H1 (cell line): ENCODE data around the gene FUNDC2. TPM values are rescaled to one million over a fixed set of nuclear protein-coding genes. Genes with fewer than 3 reads are reported as not detected.
"Not testable (repeated sequence)": the region's sequence is repeated elsewhere in the genome, so short reads cannot be mapped to it uniquely, and the experiment has no call there.

Experiments used
- CTCF ChIA-PET: fragments of 300-600 bp; sonication (Branson Sonifier 250); formaldehyde crosslinking; loops from one replicate; lab custom pipeline; 2021; ENCODE audit not compliant: partially characterized antibody; lab: Charles Lee
- POLR2A ChIA-PET: fragments of 300-600 bp; sonication (Branson Sonifier 250); formaldehyde crosslinking; loops from one replicate; lab custom pipeline; 2021; ENCODE audit warnings: inconsistent platforms; ENCODE audit not compliant: partially characterized antibody; lab: Charles Lee
- DNase-seq, 2 experiments: peaks; one replicate each; pipeline versions ENCODE4 v3.0.0 to v3.0.0-alpha.2; 2010 to 2022; ENCODE audit warnings: low spot score in 2 of 2, low read depth in 1 of 2, mixed read lengths in 1 of 2
- FAIRE-seq: peaks from 2 replicates; lab custom pipeline; 2011; peaks lifted over from hg19 to GRCh38; lab: Jason Lieb, UNC
- H2AFZ ChIP-seq: 2 replicates; pipeline ENCODE4 v1.8.1; 2012; ENCODE audit warnings: low read length, inconsistent platforms
- H2AK5ac ChIP-seq: 2 replicates; pipeline ENCODE4 v1.6.1; 2013; ENCODE audit warnings: low read depth, low read length
- H2BK120ac ChIP-seq: replicated peaks from 2 replicates; pipeline ENCODE3; 2013; ENCODE audit warnings: low read depth, low read length, inconsistent platforms
- H2BK12ac ChIP-seq: 2 replicates; pipeline ENCODE4 v1.6.1; 2013; ENCODE audit warnings: low read depth, low read length
- H2BK15ac ChIP-seq: 2 replicates; pipeline ENCODE4 v1.6.1; 2013; ENCODE audit warnings: low read length
- H2BK20ac ChIP-seq: 2 replicates; pipeline ENCODE4 v1.6.1; 2013; ENCODE audit warnings: low read length
- H2BK5ac ChIP-seq: 2 replicates; pipeline ENCODE4 v1.6.1; 2013; ENCODE audit warnings: low read depth, low read length
- H3K14ac ChIP-seq: 2 replicates; pipeline ENCODE4 v1.6.1; 2013; ENCODE audit warnings: inconsistent platforms; ENCODE audit not compliant: insufficient read length
- H3K18ac ChIP-seq: 2 replicates; pipeline ENCODE4 v1.6.1; 2013; ENCODE audit warnings: low read length; ENCODE audit errors: extremely low read depth
- H3K23ac ChIP-seq: 2 replicates; pipeline ENCODE4 v1.6.1; 2013; ENCODE audit warnings: inconsistent platforms; ENCODE audit not compliant: insufficient read length
- H3K23me2 ChIP-seq: 2 replicates; pipeline ENCODE4 v1.6.1; 2013; ENCODE audit warnings: low read depth, low read length
- H3K27ac ChIP-seq: 2 replicates; pipeline ENCODE4 v1.6.1; 2011; ENCODE audit warnings: low read depth, low read length, inconsistent platforms
- H3K27me3 ChIP-seq, 4 experiments: replicated peaks in 1 of 4; 1 replicate in 1 of 4; 2 replicates in 3 of 4; pipeline versions ENCODE4 v1.6.1 to v1.8.1; 2011 to 2013; ENCODE audit warnings: low read length in 3 of 4, mild to moderate bottlenecking in 3 of 4, inconsistent platforms in 2 of 4, mixed read lengths in 2 of 4, moderate library complexity in 1 of 4; ENCODE audit not compliant: control insufficient read depth in 3 of 4, insufficient read depth in 3 of 4; ENCODE audit errors: extremely low read depth in 1 of 4
- H3K36me3 ChIP-seq, 4 experiments: 2 replicates each; pipeline versions ENCODE4 v1.6.1 to v1.8.1; 2011 to 2013; ENCODE audit warnings: mild to moderate bottlenecking in 4 of 4, low read length in 3 of 4, moderate library complexity in 2 of 4, control low read depth in 1 of 4, inconsistent platforms in 1 of 4; ENCODE audit not compliant: insufficient read depth in 4 of 4, control insufficient read depth in 2 of 4
- H3K4ac ChIP-seq: replicated peaks from 2 replicates; pipeline ENCODE3; 2013; ENCODE audit warnings: low read length, low read depth, mixed read lengths, inconsistent platforms; ENCODE audit not compliant: insufficient read length
- H3K4me1 ChIP-seq, 4 experiments: replicated peaks in 1 of 4; 1 replicate in 1 of 4; 2 replicates in 3 of 4; pipeline versions ENCODE4 v1.6.1 to v1.8.1; 2011 to 2013; ENCODE audit warnings: low read length in 3 of 4, inconsistent platforms in 2 of 4, mixed read lengths in 1 of 4; ENCODE audit not compliant: insufficient read depth in 4 of 4, control insufficient read depth in 3 of 4
- H3K4me2 ChIP-seq, 2 experiments: 2 replicates each; pipeline versions ENCODE4 v1.6.1 to v1.8.1; 2011 to 2013; ENCODE audit warnings: low read depth in 2 of 2, low read length in 2 of 2, control low read depth in 1 of 2, inconsistent platforms in 1 of 2, mild to moderate bottlenecking in 1 of 2; ENCODE audit not compliant: insufficient read depth in 1 of 2
- H3K4me3 ChIP-seq, 4 experiments: fragments of 200-600, 300-600 bp in 1 of 4; sonication (generic), shearing (Covaris generic), sonication (Bioruptor Twin) in 1 of 4; 2 replicates each; pipeline versions ENCODE4 v1.5.1 to v1.8.1; 2011 to 2016; ENCODE audit warnings: low read length in 4 of 4, low read depth in 3 of 4, control low read depth in 2 of 4, inconsistent platforms in 2 of 4, mild to moderate bottlenecking in 2 of 4, mixed read lengths in 1 of 4, moderate library complexity in 1 of 4; ENCODE audit not compliant: insufficient read depth in 2 of 4; ENCODE audit errors: extremely low read depth in 1 of 4
- H3K56ac ChIP-seq: replicated peaks from 2 replicates; pipeline ENCODE3; 2013; ENCODE audit warnings: low read depth, mild to moderate bottlenecking, mixed read lengths, low read length, inconsistent platforms; ENCODE audit not compliant: insufficient read length
- H3K79me1 ChIP-seq: 2 replicates; pipeline ENCODE4 v1.6.1; 2013; ENCODE audit warnings: low read depth, low read length, control low read depth
- H3K79me2 ChIP-seq, 2 experiments: 2 replicates each; pipeline versions ENCODE4 v1.6.1 to v1.8.1; 2012 to 2013; ENCODE audit warnings: low read length in 2 of 2, mild to moderate bottlenecking in 2 of 2, inconsistent platforms in 1 of 2; ENCODE audit not compliant: insufficient read depth in 2 of 2, control insufficient read depth in 1 of 2
- H3K9ac ChIP-seq, 4 experiments: replicated peaks in 1 of 4; 1 replicate in 1 of 4; 2 replicates in 3 of 4; pipeline versions ENCODE4 v1.6.1 to v1.8.1; 2011 to 2013; ENCODE audit warnings: low read depth in 3 of 4, low read length in 3 of 4, control low read depth in 2 of 4, mild to moderate bottlenecking in 2 of 4, moderate library complexity in 2 of 4, inconsistent platforms in 1 of 4; ENCODE audit errors: extremely low read depth in 1 of 4
- H3K9me3 ChIP-seq, 2 experiments: 2 replicates each; pipeline versions ENCODE4 v1.6.1 to v1.8.1; 2012 to 2013; ENCODE audit warnings: mild to moderate bottlenecking in 2 of 2, moderate library complexity in 2 of 2, control low read depth in 1 of 2, inconsistent platforms in 1 of 2, low read depth in 1 of 2, low read length in 1 of 2, mixed read lengths in 1 of 2; ENCODE audit not compliant: insufficient read depth in 2 of 2
- H4K20me1 ChIP-seq, 2 experiments: replicated peaks in 1 of 2; 2 replicates each; pipeline versions ENCODE3 to v1.8.1; 2011 to 2013; ENCODE audit warnings: inconsistent platforms in 2 of 2, low read length in 2 of 2, mild to moderate bottlenecking in 1 of 2; ENCODE audit not compliant: insufficient read depth in 2 of 2, control insufficient read depth in 1 of 2
- H4K5ac ChIP-seq: 2 replicates; pipeline ENCODE4 v1.6.1; 2013; ENCODE audit warnings: low read length, low read depth, mixed read lengths, inconsistent platforms; ENCODE audit not compliant: insufficient read length
- H4K8ac ChIP-seq: 2 replicates; pipeline ENCODE4 v1.8.0; 2013; ENCODE audit warnings: mild to moderate bottlenecking, moderate library complexity, low read length, inconsistent platforms; ENCODE audit not compliant: insufficient read depth; ENCODE audit errors: extremely low read depth
- H4K91ac ChIP-seq: replicated peaks from 2 replicates; pipeline ENCODE3; 2013; ENCODE audit warnings: low read length, mixed read lengths, inconsistent platforms; ENCODE audit not compliant: insufficient read length
- WGBS, 2 experiments: shearing (Covaris generic) in 1 of 2; methylation state at CpG; one replicate each; pipeline versions ENCODE4 v1.1.6 to v1.1.7; 2013 to 2015; ENCODE audit warnings: low lambda C conversion rate in 2 of 2, mixed read lengths in 2 of 2, inconsistent platforms in 1 of 2, low coverage in 1 of 2, missing lambda C conversion rate in 1 of 2; ENCODE audit not compliant: insufficient replicate concordance in 2 of 2, insufficient coverage in 1 of 2, insufficient read length in 1 of 2; ENCODE audit errors: extremely low coverage in 1 of 2, missing lambda C conversion rate in 1 of 2; 5-methylcytosine and 5-hydroxymethylcytosine counted together
- polyA plus RNA-seq, 7 experiments: library from polyadenylated mRNA; depleted of rRNA in 3 of 7; stranded (reverse) in 5 of 7; unstranded in 2 of 7; fragments of >200 nt in 5 of 7; fragments of 200-250 nt in 2 of 7; gene quantifications; 1 replicate in 5 of 7; 2 replicates in 1 of 7; 4 replicates in 1 of 7; pipeline versions ENCODE4 v1.2.1 to v1.2.3, GENCODE V29; 2011 to 2013; ENCODE audit warnings: missing spikeins in 2 of 7, mixed read lengths in 2 of 7
- total RNA-seq: library from RNA; stranded (reverse); fragmentation: NEBNext Ultra II Directional; extraction: Animal tissue kit (Norgen Biotek cat#: 25700); gene quantifications from 2 replicates; pipeline ENCODE4 v1.2.1, GENCODE V29; 2021

Gene FUNDC2
- total and polyA plus RNA-seq, 2 of the 8 experiments (the other 6 are each of a cell fraction or from before 2014, with no cell fraction given) = 67.7 to 93.7 TPM

DNA sequence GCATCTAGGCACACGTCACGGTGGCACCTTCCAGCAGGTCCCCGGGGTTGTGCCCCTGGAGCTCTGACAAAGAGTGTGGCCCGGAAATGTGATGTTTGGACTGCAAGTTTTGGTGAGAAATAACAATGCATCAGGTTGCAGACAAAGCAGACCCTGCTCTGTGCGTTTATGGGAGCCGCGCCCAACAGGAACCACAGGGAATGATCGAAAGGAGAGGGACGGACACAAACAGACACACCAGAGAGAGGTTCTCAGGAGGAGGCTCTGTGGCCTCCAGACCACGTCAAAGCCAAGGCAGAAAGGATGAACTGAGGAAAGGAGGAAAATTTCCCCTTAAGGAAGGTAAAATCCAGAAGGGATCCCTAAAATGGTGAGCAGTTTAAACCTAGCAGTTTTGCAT, 20.3 kb upstream of the FUNDC2 start:
- H3K27me3 ChIP-seq, H2BK15ac ChIP-seq, H3K23me2 ChIP-seq, H3K18ac ChIP-seq, H2BK120ac ChIP-seq, H3K79me1 ChIP-seq, H3K4me1 ChIP-seq, H4K91ac ChIP-seq, CTCF ChIA-PET, H3K14ac ChIP-seq, DNase-seq, FAIRE-seq, H2BK20ac ChIP-seq, H3K27ac ChIP-seq, H4K8ac ChIP-seq, H2BK5ac ChIP-seq, H3K4me2 ChIP-seq, H3K36me3 ChIP-seq, POLR2A ChIA-PET, H3K23ac ChIP-seq, H2BK12ac ChIP-seq, H3K79me2 ChIP-seq, H3K9ac ChIP-seq, H3K4ac ChIP-seq, H3K56ac ChIP-seq, H4K5ac ChIP-seq, H2AFZ ChIP-seq, H3K4me3 ChIP-seq, H4K20me1 ChIP-seq, H2AK5ac ChIP-seq, H3K9me3 ChIP-seq: not testable (repeated sequence)
- WGBS, 2 experiments = no CpG with 5 or more reads among the region's 10 CpGs

DNA sequence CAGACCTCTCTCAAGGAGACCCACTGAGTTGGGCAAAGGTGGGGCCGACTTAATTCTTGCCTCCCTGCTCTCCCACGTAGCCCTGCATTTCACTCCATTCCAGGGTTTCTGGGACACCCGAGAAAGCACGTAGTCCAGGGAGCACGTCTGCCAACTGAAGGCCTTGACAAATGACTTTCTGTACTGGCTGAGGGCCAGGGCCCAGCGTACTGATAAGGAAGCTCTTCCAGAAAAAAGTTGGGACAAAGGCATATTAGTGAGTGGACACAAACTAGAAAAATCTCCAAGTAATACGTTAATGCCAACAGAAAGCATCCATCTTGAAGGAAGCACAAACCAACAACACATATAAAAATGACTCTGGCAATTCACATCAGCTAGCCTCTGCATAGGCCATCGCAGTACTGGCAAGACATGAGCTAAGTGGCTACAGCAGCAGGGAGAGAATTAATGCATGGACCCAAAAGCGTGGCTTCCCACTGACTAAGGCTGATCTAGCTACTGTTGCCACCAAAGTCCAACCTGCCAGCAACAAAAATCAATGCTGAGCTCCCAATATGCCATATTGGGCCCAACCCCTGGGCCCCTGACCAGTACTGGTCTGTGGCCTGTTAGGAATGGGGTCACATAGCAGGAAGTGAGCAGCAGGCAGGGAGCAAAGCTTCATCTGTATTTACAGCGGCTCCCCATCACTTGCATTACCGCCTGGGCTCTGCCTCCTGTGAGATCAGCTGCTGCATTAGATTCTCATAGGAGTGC, 19.6 kb upstream of the FUNDC2 start:
- H2BK20ac ChIP-seq, H2BK15ac ChIP-seq, H3K23ac ChIP-seq, H3K56ac ChIP-seq, H3K4me1 ChIP-seq, H4K5ac ChIP-seq, H3K27me3 ChIP-seq, POLR2A ChIA-PET, H3K36me3 ChIP-seq, H3K23me2 ChIP-seq, H3K4me2 ChIP-seq, H2AFZ ChIP-seq, H3K9me3 ChIP-seq, H3K4ac ChIP-seq, H2AK5ac ChIP-seq, H4K8ac ChIP-seq, H2BK5ac ChIP-seq, H4K91ac ChIP-seq, DNase-seq, FAIRE-seq, H3K18ac ChIP-seq, H4K20me1 ChIP-seq, H3K79me1 ChIP-seq, H3K4me3 ChIP-seq, H3K27ac ChIP-seq, H2BK120ac ChIP-seq, H3K79me2 ChIP-seq, H3K9ac ChIP-seq, CTCF ChIA-PET, H2BK12ac ChIP-seq, H3K14ac ChIP-seq: not testable (repeated sequence)
- WGBS, 2 experiments = 86% methylated on average over 5 of the region's 11 CpGs; no CpG with 5 or more reads in 1 of the 2 experiments
